ENCODE measurements around the gene TMEM232.

GRCh38 chr5:110630350-110630749 is 96.1 kb downstream of the TMEM232 start:
- no peak for TF ChIP-seq CTCF (IDR thresholded peaks at IDR 0.05)
- no peak for TF ChIP-seq POLR2A (IDR thresholded peaks at IDR 0.05)
- no peak for TF ChIP-seq POLR2AphosphoS5 (IDR thresholded peaks at IDR 0.05)

Measured in sigmoid colon (tissue), 4 donors.